Measurements from ENCODE around the gene RPN2.

- TF ChIP-seq CTCF (IDR thresholded peaks at IDR 0.05 in 8 of 11, conservative IDR thresholded peaks at IDR 0.05 in 3 of 11) (peak in 2 of 11 experiments; percentile 4 to 24), POLR2A (IDR thresholded peaks at IDR 0.05) (peak in 1 of 3 donors; percentile 77), POLR2AphosphoS5 (IDR thresholded peaks at IDR 0.05) (peak; percentile 83 to 92 (median 89))
These were observed at the start of gene RPN2, which contains the start of gene MROH8 for GRCh38 chr20:37178839-37179682.
